ENCODE measurements around the gene HDAC9. TPM values are rescaled to one million over a fixed set of nuclear protein-coding genes. Genes with fewer than 3 reads are reported as not detected.

The HDAC9 gene
- total RNA-seq, 1 donor from 2014 or later, result 0.52 TPM

DNA sequence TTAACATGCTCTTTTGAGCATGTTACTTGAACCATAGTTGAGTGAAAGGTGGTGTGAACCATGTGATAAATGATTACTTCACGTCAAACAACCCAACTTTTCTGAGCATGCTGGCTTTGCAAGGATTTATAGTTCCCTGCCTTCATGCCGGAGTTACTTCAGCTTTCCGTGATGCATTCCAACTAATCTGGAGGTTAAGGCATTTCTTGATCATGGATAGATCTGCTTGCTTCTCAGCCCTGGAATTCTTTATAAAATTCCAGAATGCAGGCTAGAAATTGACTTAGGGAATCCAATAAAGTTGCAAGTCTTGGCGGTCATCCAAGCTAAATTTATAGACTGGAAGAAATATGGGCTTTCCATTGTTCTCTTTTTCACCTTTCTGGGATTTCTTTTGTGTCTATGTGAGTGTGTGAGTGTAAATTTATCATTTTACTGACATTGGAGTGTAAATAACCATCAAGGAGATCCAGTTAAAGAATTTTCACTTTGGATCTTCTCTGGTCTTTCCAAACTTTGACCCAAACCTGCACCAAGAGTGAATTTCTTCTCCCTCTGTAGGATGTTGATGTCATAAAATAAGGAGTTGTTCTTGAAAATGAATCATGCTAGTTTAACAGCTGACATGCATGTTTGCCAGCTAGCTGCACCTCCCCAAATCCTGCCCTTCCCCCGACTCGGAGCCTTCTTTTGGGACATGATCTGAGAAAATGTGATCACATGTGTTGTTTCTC, 332.9 kb downstream of the HDAC9 start:
- Mint-ChIP-seq H3K36me3 (ENCODE audit: low read depth) (no peaks in the 10 kb centered on the region), H3K27me3 (ENCODE audit: low read depth) (no peaks in the 10 kb centered on the region), H3K4me1 (ENCODE audit: low read depth) (peaks cover 3% of the 10 kb centered on the region), H3K9me3 (no peaks in the 10 kb centered on the region), H3K27ac (no peak overlapping the region), H3K4me3 (ENCODE audit: low read depth) (no peak overlapping the region)
- intact Hi-C loops (cut with micrococcal nuclease), result no loop called here
- no peak for DNase-seq (ENCODE audit: low spot score)

DNA sequence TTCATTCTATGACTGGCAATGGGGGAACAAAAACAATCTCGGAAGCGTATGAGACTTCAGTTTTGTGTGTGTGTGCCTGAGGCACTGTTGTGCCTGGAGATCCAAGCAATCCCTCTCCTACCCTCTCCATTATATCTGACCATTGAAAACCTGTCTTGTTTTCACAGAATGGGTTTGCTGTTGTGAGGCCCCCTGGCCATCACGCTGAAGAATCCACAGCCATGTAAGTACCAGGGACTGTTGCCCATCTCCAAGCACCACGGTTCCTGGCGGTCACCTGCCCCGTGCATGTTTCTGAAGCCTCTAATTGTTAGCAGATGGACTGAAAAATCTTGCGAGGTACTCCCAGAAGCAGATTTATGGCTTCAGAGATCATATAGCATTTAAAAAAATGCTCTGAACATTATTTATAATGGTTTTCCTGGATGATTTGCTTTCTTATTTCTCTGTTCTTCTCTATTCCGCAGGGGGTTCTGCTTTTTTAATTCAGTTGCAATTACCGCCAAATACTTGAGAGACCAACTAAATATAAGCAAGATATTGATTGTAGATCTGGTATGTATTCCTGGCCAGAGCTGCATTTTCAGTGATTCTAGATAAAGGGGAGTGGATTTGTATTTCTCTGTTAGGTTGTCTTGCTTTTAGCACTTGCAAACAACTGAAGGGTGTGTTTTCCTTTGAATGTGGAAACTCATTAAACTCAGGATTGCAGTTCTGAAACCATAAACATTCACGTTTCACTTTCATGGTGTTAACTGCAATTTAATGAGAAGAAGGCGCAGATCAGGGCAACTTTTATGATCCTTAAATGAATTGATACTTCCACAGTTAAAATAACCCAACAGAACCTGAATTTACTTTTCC, 333.7 kb downstream of the HDAC9 start:
- Mint-ChIP-seq H3K27me3 (ENCODE audit: low read depth) (no peaks in the 10 kb centered on the region), H3K4me3 (ENCODE audit: low read depth) (no peak overlapping the region), H3K9me3 (no peaks in the 10 kb centered on the region), H3K36me3 (ENCODE audit: low read depth) (no peaks in the 10 kb centered on the region), H3K27ac (no peak overlapping the region), H3K4me1 (ENCODE audit: low read depth) (peaks cover 3% of the 10 kb centered on the region)
- DNase-seq (ENCODE audit: low spot score), result no peak
- intact Hi-C loops (cut with micrococcal nuclease), result no loop called here

GRCh38 chr7:18829858-18830285, 334.3 kb downstream of the HDAC9 start:
- Mint-ChIP-seq H3K9me3 (no peaks in the 10 kb centered on the region), H3K27ac (no peak overlapping the region), H3K36me3 (ENCODE audit: low read depth) (no peaks in the 10 kb centered on the region), H3K4me1 (ENCODE audit: low read depth) (peaks cover 3% of the 10 kb centered on the region), H3K27me3 (ENCODE audit: low read depth) (no peaks in the 10 kb centered on the region), H3K4me3 (ENCODE audit: low read depth) (no peak overlapping the region)
- intact Hi-C loops (cut with micrococcal nuclease), result no loop called here
- DNase-seq (ENCODE audit: low spot score), result no peak

DNA sequence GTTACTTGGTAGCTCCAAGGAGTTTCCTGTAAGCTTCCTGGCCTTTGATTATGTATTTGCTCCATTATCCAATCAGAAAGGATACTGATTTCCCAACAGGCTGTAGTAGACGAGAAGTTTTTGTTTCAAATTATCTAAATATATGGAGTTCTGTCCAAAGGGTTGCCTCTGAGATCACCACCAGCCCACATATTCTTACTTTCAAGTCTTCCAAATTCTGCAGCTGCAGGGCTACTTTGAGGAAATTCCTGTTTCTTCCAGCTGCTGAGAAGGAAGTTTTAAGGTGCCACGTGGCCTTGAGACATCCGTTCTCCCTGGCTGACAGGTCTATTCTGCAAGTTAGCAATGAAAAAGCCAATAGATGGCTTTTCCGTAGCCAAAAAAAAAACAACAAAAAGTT, 335.9 kb downstream of the HDAC9 start:
- no peaks in the 10 kb centered on the region for H3K27me3 Mint-ChIP-seq (ENCODE audit: low read depth)
- H3K4me3 Mint-ChIP-seq (ENCODE audit: low read depth), result no peak overlapping the region
- H3K27ac Mint-ChIP-seq, result no peak overlapping the region
- intact Hi-C loops (cut with micrococcal nuclease), result no loop called here
- H3K4me1 Mint-ChIP-seq (ENCODE audit: low read depth), result peaks cover 3% of the 10 kb centered on the region
- H3K9me3 Mint-ChIP-seq, result no peaks in the 10 kb centered on the region
- DNase-seq (ENCODE audit: low spot score), result no peak
- H3K36me3 Mint-ChIP-seq (ENCODE audit: low read depth), result no peaks in the 10 kb centered on the region

- intact Hi-C loops (cut with micrococcal nuclease), result no loop called here
- Mint-ChIP-seq H3K4me3 (ENCODE audit: low read depth) (no peak overlapping the region), H3K36me3 (ENCODE audit: low read depth) (no peaks in the 10 kb centered on the region), H3K4me1 (ENCODE audit: low read depth) (peaks cover 3% of the 10 kb centered on the region), H3K9me3 (no peaks in the 10 kb centered on the region), H3K27ac (no peak overlapping the region), H3K27me3 (ENCODE audit: low read depth) (no peaks in the 10 kb centered on the region)
- no peak for DNase-seq (ENCODE audit: low spot score)
These were observed 336.4 kb downstream of the HDAC9 start for GRCh38 chr7:18831943-18832342.

GRCh38 chr7:18834577-18834976, 339.0 kb downstream of the HDAC9 start:
- DNase-seq (ENCODE audit: low spot score), result no peak
- H3K4me1 Mint-ChIP-seq (ENCODE audit: low read depth), result no peaks in the 10 kb centered on the region
- intact Hi-C loops (cut with micrococcal nuclease), result no loop called here
- no peaks in the 10 kb centered on the region for H3K27me3 Mint-ChIP-seq (ENCODE audit: low read depth)
- H3K9me3 Mint-ChIP-seq, result no peaks in the 10 kb centered on the region
- no peaks in the 10 kb centered on the region for H3K36me3 Mint-ChIP-seq (ENCODE audit: low read depth)
- no peak overlapping the region for H3K4me3 Mint-ChIP-seq (ENCODE audit: low read depth)
- no peak overlapping the region for H3K27ac Mint-ChIP-seq

- Mint-ChIP-seq H3K4me3 (ENCODE audit: low read depth) (no peak overlapping the region), H3K27ac (no peak overlapping the region), H3K9me3 (no peaks in the 10 kb centered on the region), H3K27me3 (ENCODE audit: low read depth) (no peaks in the 10 kb centered on the region), H3K36me3 (ENCODE audit: low read depth) (no peaks in the 10 kb centered on the region), H3K4me1 (ENCODE audit: low read depth) (no peaks in the 10 kb centered on the region)
- intact Hi-C loops (cut with micrococcal nuclease), result no loop called here
- no peak for DNase-seq (ENCODE audit: low spot score)
These were observed 339.6 kb downstream of the HDAC9 start for GRCh38 chr7:18835001-18835690.

DNA sequence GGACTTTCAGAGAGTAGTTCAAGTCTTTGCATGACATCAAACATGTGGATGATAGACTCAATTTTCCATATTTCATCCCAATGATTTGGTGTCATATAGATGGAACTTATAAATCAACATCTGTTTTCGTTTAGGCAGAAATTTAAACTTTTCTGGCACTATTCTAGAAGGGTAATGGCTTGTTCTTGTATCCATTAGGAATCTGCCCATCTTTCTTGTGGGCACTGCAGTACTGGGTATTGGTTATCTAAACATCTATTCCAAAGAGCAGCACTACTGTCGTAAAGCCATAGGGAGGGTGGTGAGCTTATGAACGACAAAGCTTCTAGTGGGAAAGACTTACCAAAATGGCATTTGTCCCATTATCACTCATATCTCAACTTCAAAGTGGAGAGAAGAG, 348.4 kb downstream of the HDAC9 start:
- intact Hi-C loops (cut with micrococcal nuclease), result no loop called here
- Mint-ChIP-seq H3K4me3 (ENCODE audit: low read depth) (no peak overlapping the region), H3K27me3 (ENCODE audit: low read depth) (no peaks in the 10 kb centered on the region), H3K9me3 (peaks cover 11% of the 10 kb centered on the region), H3K4me1 (ENCODE audit: low read depth) (peaks cover 12% of the 10 kb centered on the region), H3K36me3 (ENCODE audit: low read depth) (no peaks in the 10 kb centered on the region), H3K27ac (no peak overlapping the region)
- DNase-seq (ENCODE audit: low spot score), result no peak

- Mint-ChIP-seq H3K4me3 (ENCODE audit: low read depth) (no peak overlapping the region), H3K9me3 (peaks cover 14% of the 10 kb centered on the region), H3K4me1 (ENCODE audit: low read depth) (peaks cover 13% of the 10 kb centered on the region), H3K36me3 (ENCODE audit: low read depth) (no peaks in the 10 kb centered on the region), H3K27ac (no peak overlapping the region), H3K27me3 (ENCODE audit: low read depth) (no peaks in the 10 kb centered on the region)
- DNase-seq (ENCODE audit: low spot score), result no peak
- intact Hi-C loops (cut with micrococcal nuclease), result no loop called here
These were observed 349.2 kb downstream of the HDAC9 start for GRCh38 chr7:18844735-18845134.

DNA sequence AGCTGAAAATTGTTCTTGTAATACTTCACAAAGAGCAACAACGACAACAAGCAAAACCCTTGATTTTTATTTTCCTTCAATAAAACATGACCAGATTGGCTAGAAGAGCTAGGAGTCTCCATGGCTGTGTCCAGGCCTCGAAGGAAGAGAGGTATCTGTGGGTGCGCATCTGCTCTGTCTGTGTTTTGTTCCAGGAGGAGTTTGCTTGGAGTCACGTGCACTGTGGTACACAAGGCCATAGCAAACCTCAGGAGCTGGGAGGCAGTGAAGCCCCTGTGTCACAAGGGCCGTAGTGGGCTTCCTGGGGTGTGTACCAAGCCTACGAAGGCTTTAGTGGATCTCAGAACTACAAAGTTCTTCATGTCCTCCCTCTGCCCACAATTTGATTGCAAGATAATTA, 350.2 kb downstream of the HDAC9 start:
- Mint-ChIP-seq H3K9me3 (peaks cover 14% of the 10 kb centered on the region), H3K4me3 (ENCODE audit: low read depth) (no peak overlapping the region), H3K27me3 (ENCODE audit: low read depth) (no peaks in the 10 kb centered on the region), H3K4me1 (ENCODE audit: low read depth) (peaks cover 13% of the 10 kb centered on the region), H3K36me3 (ENCODE audit: low read depth) (no peaks in the 10 kb centered on the region), H3K27ac (no peak overlapping the region)
- no peak for DNase-seq (ENCODE audit: low spot score)
- intact Hi-C loops (cut with micrococcal nuclease), result no loop called here

DNA sequence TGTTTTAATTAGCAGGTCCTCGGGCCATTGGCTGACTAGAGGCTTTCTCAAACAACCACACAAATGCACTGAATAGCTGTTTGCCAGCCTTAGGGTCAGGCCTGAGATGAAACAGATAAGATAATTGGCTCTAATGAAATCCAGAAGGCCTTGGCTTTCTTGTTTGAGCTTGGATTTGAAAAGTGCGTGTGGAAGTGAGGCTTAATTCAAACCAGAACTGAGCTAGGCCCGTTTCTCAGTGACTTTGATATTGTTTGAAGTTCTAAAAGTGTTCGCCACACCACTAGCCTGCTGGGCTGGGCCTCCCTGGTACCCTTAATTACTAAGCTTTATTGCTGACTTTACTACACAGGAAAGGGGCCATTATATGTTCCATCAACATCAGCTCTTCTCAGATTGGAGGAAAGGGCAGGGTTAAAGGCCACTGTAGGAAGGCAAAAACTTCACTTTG, 351.2 kb downstream of the HDAC9 start:
- Mint-ChIP-seq H3K36me3 (ENCODE audit: low read depth) (no peaks in the 10 kb centered on the region), H3K27me3 (ENCODE audit: low read depth) (no peaks in the 10 kb centered on the region), H3K4me3 (ENCODE audit: low read depth) (no peak overlapping the region), H3K9me3 (peaks cover 20% of the 10 kb centered on the region), H3K27ac (no peak overlapping the region), H3K4me1 (ENCODE audit: low read depth) (peaks cover 13% of the 10 kb centered on the region)
- intact Hi-C loops (cut with micrococcal nuclease), result no loop called here
- no peak for DNase-seq (ENCODE audit: low spot score)

DNA sequence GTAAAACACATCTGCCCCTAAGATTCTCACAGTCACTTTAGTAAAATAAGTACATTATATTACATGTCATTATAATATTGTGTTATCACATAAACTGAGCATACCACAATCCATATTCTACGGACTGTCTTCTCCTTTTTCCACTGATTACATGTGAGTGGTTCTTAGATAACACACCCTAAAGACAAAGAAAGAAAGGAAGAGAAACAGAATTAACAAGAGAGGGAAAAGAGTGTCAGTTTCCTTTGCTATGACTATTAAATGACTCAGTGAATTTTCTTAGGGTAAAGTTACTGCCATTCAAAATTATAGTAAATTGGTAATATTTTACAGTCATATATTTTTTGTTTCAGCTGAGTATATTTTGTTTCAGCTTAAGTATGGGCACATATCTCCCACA, 353.6 kb downstream of the HDAC9 start:
- H3K36me3 Mint-ChIP-seq (ENCODE audit: low read depth), result no peaks in the 10 kb centered on the region
- no peak overlapping the region for H3K27ac Mint-ChIP-seq
- H3K27me3 Mint-ChIP-seq (ENCODE audit: low read depth), result no peaks in the 10 kb centered on the region
- no peak for DNase-seq (ENCODE audit: low spot score)
- intact Hi-C loops (cut with micrococcal nuclease), result no loop called here
- peaks cover 22% of the 10 kb centered on the region for H3K9me3 Mint-ChIP-seq
- H3K4me3 Mint-ChIP-seq (ENCODE audit: low read depth), result no peak overlapping the region
- peaks cover 12% of the 10 kb centered on the region for H3K4me1 Mint-ChIP-seq (ENCODE audit: low read depth)

DNA sequence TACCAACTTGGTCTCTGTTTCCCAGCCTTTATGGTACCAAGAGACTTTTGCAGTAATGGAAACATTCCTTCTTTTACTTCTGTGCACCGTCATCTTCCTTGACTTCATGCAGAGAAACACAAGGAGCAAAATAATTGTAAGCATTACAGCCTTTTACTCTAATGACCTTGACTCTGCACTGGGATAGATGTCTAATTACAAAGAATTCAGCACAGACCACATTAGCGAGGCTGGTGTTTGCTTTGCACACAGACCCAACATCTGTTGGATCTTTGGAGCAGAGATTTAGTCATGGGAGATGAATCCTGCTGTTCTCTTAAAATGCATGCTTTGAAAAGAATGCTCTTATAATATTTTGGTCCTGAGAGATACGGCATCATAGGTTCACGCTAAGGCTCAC, 360.2 kb downstream of the HDAC9 start:
- peaks cover 8% of the 10 kb centered on the region for H3K4me1 Mint-ChIP-seq (ENCODE audit: low read depth)
- no peaks in the 10 kb centered on the region for H3K27me3 Mint-ChIP-seq (ENCODE audit: low read depth)
- intact Hi-C loops (cut with micrococcal nuclease), result loop anchor here (10.0 kb wide), 1 partner anchor 111 kb away; no protein-coding TSS in a partner anchor
- peaks cover 12% of the 10 kb centered on the region for H3K36me3 Mint-ChIP-seq (ENCODE audit: low read depth)
- H3K9me3 Mint-ChIP-seq, result peaks cover 36% of the 10 kb centered on the region
- no peak for DNase-seq (ENCODE audit: low spot score)
- H3K4me3 Mint-ChIP-seq (ENCODE audit: low read depth), result no peak overlapping the region
- H3K27ac Mint-ChIP-seq, result no peak overlapping the region
